C4-2B (cell line): ENCODE results near the gene RPN1.

Experiments
- H3K27ac ChIP-seq: fragments of 450-650 bp; 2 replicates; pipeline ENCODE4 v1.5.1; 2017
- ZFX ChIP-seq: fragments of 450-650 bp; IDR thresholded peaks from 2 replicates; pipeline ENCODE4 v1.6.1; 2017
- TF ChIP-seq, protein P1 (sequence below): fragments of 450-650 bp; conservative IDR thresholded peaks from 2 replicates; pipeline ENCODE4 v1.5.1; 2017; ENCODE audit warnings: mild to moderate bottlenecking

The RPN1 gene

GRCh38 chr3:128650096-128651050 is at the start of gene RPN1:
Gene RPN1 (minus strand): TSS chr3:128650818. CDS start chr3:128650800, 18 bp downstream.
- peak within 1 kb of the TSS; percentile 99 for H3K27ac ChIP-seq
- TF ChIP-seq, protein P1, sequence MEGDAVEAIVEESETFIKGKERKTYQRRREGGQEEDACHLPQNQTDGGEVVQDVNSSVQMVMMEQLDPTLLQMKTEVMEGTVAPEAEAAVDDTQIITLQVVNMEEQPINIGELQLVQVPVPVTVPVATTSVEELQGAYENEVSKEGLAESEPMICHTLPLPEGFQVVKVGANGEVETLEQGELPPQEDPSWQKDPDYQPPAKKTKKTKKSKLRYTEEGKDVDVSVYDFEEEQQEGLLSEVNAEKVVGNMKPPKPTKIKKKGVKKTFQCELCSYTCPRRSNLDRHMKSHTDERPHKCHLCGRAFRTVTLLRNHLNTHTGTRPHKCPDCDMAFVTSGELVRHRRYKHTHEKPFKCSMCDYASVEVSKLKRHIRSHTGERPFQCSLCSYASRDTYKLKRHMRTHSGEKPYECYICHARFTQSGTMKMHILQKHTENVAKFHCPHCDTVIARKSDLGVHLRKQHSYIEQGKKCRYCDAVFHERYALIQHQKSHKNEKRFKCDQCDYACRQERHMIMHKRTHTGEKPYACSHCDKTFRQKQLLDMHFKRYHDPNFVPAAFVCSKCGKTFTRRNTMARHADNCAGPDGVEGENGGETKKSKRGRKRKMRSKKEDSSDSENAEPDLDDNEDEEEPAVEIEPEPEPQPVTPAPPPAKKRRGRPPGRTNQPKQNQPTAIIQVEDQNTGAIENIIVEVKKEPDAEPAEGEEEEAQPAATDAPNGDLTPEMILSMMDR = no peak
- TF ChIP-seq ZFX = peak; percentile 92

DNA sequence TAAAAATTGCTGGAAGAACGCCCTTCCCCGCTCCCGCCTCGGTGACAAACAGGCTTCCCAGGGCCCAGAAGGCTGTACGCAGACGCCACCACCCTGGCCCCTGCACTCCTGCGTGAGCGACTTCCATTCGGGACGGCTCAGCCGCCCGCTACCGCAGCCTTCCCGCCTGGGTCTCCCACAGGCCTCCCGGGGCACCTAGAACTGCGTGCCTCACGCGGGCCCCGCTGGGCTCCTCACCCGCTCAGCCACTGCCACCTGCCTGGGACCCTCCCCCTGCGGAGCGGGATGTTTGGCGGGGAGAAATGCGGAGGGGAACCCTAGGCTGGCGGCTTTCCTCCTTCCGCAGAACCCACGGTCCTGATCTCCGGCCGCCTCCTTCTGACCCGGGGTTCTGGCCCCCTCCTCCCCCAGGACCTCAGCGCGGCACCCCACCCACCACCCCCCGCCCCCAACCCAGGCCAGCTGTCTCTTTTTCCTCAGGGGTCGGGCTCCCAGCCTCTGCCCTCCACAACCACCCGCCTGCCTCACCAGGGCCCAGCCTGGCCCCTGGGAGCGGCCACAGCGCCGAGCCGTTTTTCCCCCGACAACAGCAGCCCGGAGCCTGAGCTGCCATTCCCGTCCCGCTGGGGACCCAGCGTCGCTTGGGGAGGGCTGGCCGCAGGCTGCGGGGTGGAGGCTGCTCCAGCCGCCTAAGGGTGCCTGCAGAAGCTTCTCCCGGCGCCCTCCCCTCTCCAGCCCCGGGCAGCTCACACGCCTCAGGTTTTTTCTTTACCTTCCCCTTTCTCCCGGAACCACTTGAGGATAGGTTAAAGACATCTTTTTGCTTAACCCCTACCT is 47.8 kb upstream of the RPN1 start:
- H3K27ac ChIP-seq = no peak overlapping the region
- TF ChIP-seq ZFX = no peak
- TF ChIP-seq, protein P1 = no peak

GRCh38 chr3:128697341-128697740 is 46.7 kb upstream of the RPN1 start:
- TF ChIP-seq, protein P1 = no peak
- no peak for TF ChIP-seq ZFX
- H3K27ac ChIP-seq = no peak overlapping the region

GRCh38 chr3:128693696-128694095 is 43.1 kb upstream of the RPN1 start:
- no peak overlapping the region for H3K27ac ChIP-seq
- TF ChIP-seq, protein P1 = no peak
- no peak for TF ChIP-seq ZFX

DNA sequence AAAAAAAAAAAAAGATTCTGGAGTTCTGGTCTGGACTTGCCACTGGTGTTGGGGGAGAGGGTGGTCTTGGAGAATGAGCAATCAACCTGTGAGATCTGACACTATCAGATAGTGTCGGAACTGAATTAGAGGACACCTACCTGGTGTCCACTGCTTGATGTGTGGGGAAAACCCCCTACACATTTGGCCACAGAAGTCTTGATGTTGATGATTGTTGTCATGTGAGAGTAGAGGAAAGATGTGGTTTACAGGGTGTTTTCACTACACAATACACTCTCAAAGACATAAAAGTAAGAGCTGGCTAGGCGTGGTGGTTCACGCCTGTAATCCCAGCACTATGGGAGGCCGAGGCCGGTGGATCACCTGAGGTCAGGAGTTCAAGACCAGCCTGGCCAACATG is 38.4 kb upstream of the RPN1 start:
- TF ChIP-seq ZFX = no peak
- TF ChIP-seq, protein P1 = no peak

DNA sequence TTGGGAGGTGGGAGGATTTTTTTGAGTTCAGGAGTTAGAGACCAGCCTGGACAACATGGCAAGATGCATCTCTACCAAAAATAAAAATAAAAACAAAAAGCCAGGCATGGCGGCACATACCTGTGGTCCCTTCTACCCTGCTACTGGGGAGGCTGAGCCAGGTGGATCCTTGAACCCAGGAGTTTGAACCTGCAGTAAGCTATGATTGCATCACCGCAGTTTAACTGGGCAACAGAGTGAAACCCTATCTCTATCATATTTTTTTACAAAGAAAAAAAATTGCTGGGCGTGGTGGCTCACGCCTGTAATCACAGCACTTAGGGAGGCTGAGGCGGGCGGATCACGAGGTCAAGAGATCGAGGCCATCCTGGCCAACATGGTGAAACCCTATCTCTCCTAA is 35.8 kb upstream of the RPN1 start:
- TF ChIP-seq ZFX = no peak
- TF ChIP-seq, protein P1 = no peak
- no peak overlapping the region for H3K27ac ChIP-seq

More for the DNA sequence above, 38.4 kb upstream of the RPN1 start:
- no peak overlapping the region for H3K27ac ChIP-seq
